PC-9 (cell line): ENCODE measurements around the gene DOCK7.

Experiments used
- CTCF ChIP-seq: fragments of 200-600 bp; sonication (generic); conservative IDR thresholded peaks from 2 replicates; pipeline ENCODE4 v1.6.1; 2017; ENCODE audit warnings: mixed run types, antibody characterized with exemption, mild to moderate bottlenecking, moderate library complexity
- EZH2 ChIP-seq: fragments of 200-600 bp; sonication (generic); IDR thresholded peaks from 2 replicates; pipeline ENCODE4 v1.8.0; 2017; ENCODE audit warnings: antibody characterized with exemption, low read depth

GRCh38 chr1:62706985-62707743 is 19.0 kb upstream of the DOCK7 start:
- no peak for TF ChIP-seq CTCF
- TF ChIP-seq EZH2: no peak
